Measurements from ENCODE around the gene WAPL. TPM values are rescaled to one million over a fixed set of nuclear protein-coding genes. Genes with fewer than 3 reads are reported as not detected.
"Not testable (repeated sequence)": the region's sequence is repeated elsewhere in the genome, so short reads cannot be mapped to it uniquely, and the experiment has no call there.

The WAPL gene
- total and polyA plus RNA-seq, 2 of the 13 experiments (the other 11 are each of a cell fraction or from before 2014, with no cell fraction given), result 13.2 to 43.5 TPM

DNA sequence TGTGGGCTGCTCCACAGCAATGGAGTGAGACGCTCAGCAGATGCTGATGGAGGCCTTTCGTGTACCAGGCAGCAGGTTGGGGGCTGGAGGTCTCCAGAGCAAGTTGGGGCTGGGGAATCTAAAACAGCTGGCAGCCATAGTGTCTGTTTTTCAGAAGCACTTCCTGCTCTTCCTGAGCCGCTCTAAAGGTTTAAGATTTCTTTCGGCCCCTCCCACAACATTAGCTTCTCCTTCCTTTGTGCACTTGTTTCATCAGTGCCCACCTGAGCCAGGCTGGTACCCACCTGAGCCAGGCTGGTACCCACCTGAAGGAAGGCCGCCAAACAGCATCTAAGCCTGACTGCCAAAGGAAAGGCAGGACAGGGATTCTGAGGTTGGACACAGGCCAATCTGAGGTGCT is 18.4 kb upstream of the WAPL start (continued):
- TF ChIP-seq POLR2G (IDR thresholded peaks at IDR 0.05; ENCODE audit: low read depth, low read length) (no peak), ZNF678 (CRISPR knock-in tag; IDR thresholded peaks at IDR 0.05) (no peak)

DNA sequence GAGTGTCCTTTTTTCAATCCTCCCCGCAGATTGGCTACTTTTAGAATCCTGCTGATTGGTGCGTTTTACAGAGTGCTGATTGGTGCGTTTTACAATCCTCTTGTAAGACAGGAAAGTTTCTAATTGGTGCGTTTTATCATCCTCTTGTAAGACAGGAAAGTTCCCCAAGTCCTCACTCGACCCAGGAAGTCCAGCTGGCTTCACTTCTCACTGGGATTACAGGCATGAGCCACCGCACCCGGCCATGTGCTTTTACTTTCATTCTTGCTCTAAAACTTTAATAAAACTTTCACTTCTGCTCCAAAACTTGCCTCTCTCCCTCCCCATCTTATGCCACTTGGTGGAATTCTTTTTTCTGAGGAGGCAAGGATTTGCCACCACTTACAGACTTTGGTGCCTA is 17.0 kb upstream of the WAPL start:
- Histone ChIP-seq H3K4me3 (replicated peaks in 1 of 3; ENCODE audit: insufficient read depth in 1 of 3, low read depth in 2 of 3, low read length in 3 of 3) (no peak overlapping the region; a peak in 1 of 6 replicates), H3K27me3 (ENCODE audit: control insufficient read depth in 1 of 2, insufficient read depth in 2 of 2, low read length in 2 of 2) (0 out of 5 replicates have a peak, but pooled peaks cover 0 to 1% of the 10 kb centered on the region in 2 experiments), H3K9ac (ENCODE audit: insufficient read depth, low read depth, low read length) (no peak overlapping the region), H3K9me3 (ENCODE audit: low read length) (no peaks in the 10 kb centered on the region), H2AFZ (ENCODE audit: low read length) (no peak overlapping the region), H3K4me1 (ENCODE audit: insufficient read depth, low read length) (peaks cover 32% of the 10 kb centered on the region), H4K20me1 (ENCODE audit: insufficient read depth, low read length) (no peaks in the 10 kb centered on the region), H3K36me3 (replicated peaks in 1 of 2; ENCODE audit: control insufficient read depth in 1 of 2, insufficient read depth in 2 of 2, low read length in 2 of 2) (no peaks in the 10 kb centered on the region), H3K79me2 (ENCODE audit: insufficient read depth, low read length) (no peaks in the 10 kb centered on the region), H3K27ac (ENCODE audit: extremely low read length, insufficient read depth, low read length) (no peak overlapping the region), H3K4me2 (ENCODE audit: low read depth, low read length) (peak overlapping the region; percentile 51)
- ATAC-seq (no peak), FAIRE-seq (no peak), DNase-seq (ENCODE audit: low spot score) (no peak)
- intact Hi-C loops (cut with micrococcal nuclease; ENCODE audit: unreplicated experiment), result no loop called here
- CTCF ChIA-PET (ENCODE audit: low intra/inter-chr PET ratio, low total read pairs), result no interaction called here
- 36% methylated on average over 7 of the region's 7 CpGs for WGBS (ENCODE audit: low lambda C conversion rate)
- POLR2A ChIA-PET, result no interaction called here
- BruUV-seq (replicated peaks), result no TSS peak
- in situ Hi-C loops (cut with HindIII; ENCODE audit: extremely low pct_ligation_motif_present, low pct_unique_long_range_greater_than_20kb), result no loop called here
- TF ChIP-seq MAFK (conservative IDR thresholded peaks at IDR 0.05 in 1 of 2, IDR thresholded peaks at IDR 0.05 in 1 of 2; ENCODE audit: low read length in 2 of 2) (peak in 1 of 2 experiments; percentile 51; a peak in 2 of 4 replicates), NFYC (CRISPR knock-in tag; IDR thresholded peaks at IDR 0.05) (peak; percentile 38), HNRNPK (IDR thresholded peaks at IDR 0.05; ENCODE audit: low read depth, low read length, poor library complexity, severe bottlenecking) (peak; percentile 25), ZNF256 (CRISPR knock-in tag; conservative IDR thresholded peaks at IDR 0.05) (no peak), MAFF (IDR thresholded peaks at IDR 0.05; ENCODE audit: low read depth, low read length) (peak; percentile 39; the same call in 1 of the 2 replicates), ZKSCAN1 (IDR thresholded peaks at IDR 0.05; ENCODE audit: low read length) (no peak)
- TF ChIP-seq, protein P1, sequence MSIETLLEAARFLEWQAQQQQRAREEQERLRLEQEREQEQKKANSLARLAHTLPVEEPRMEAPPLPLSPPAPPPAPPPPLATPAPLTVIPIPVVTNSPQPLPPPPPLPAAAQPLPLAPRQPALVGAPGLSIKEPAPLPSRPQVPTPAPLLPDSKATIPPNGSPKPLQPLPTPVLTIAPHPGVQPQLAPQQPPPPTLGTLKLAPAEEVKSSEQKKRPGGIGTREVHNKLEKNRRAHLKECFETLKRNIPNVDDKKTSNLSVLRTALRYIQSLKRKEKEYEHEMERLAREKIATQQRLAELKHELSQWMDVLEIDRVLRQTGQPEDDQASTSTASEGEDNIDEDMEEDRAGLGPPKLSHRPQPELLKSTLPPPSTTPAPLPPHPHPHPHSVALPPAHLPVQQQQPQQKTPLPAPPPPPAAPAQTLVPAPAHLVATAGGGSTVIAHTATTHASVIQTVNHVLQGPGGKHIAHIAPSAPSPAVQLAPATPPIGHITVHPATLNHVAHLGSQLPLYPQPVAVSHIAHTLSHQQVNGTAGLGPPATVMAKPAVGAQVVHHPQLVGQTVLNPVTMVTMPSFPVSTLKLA (IDR thresholded peaks at IDR 0.05), result peak; percentile 28; the same call in 1 of the 2 replicates
- TF ChIP-seq, protein P2, sequence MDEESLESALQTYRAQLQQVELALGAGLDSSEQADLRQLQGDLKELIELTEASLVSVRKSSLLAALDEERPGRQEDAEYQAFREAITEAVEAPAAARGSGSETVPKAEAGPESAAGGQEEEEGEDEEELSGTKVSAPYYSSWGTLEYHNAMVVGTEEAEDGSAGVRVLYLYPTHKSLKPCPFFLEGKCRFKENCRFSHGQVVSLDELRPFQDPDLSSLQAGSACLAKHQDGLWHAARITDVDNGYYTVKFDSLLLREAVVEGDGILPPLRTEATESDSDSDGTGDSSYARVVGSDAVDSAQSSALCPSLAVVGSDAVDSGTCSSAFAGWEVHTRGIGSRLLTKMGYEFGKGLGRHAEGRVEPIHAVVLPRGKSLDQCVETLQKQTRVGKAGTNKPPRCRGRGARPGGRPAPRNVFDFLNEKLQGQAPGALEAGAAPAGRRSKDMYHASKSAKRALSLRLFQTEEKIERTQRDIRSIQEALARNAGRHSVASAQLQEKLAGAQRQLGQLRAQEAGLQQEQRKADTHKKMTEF (CRISPR knock-in tag; IDR thresholded peaks at IDR 0.05), result no peak
- TF ChIP-seq, protein P3, sequence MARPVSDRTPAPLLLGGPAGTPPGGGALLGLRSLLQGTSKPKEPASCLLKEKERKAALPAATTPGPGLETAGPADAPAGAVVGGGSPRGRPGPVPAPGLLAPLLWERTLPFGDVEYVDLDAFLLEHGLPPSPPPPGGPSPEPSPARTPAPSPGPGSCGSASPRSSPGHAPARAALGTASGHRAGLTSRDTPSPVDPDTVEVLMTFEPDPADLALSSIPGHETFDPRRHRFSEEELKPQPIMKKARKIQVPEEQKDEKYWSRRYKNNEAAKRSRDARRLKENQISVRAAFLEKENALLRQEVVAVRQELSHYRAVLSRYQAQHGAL (CRISPR knock-in tag; IDR thresholded peaks at IDR 0.05; ENCODE audit: not compliant biosample characterization), result no peak

DNA sequence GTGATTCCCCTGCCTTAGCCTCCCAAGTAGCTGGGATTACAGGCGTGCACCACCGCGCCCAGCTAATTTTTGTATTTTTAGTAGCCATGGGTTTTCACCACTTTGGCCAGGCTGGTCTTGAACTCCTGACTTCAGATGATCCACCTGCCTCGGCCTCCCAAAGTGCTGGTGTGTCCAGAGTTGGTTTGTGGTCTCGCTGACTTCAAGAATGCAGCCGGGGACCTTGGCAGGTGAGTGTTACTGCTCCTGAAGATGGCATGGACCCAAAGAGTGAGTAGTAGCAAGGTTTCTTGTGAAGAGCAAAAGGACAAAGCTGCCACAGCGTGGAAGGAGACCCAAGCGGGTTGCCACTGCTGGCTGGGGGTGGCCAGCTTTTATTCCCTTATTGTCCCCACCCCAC is 16.4 kb upstream of the WAPL start:
- CTCF ChIA-PET (ENCODE audit: low intra/inter-chr PET ratio, low total read pairs); POLR2A ChIA-PET; H3K9ac ChIP-seq (ENCODE audit: insufficient read depth, low read depth, low read length); ATAC-seq; H3K4me3 ChIP-seq (replicated peaks in 1 of 3; ENCODE audit: insufficient read depth in 1 of 3, low read depth in 2 of 3, low read length in 3 of 3); intact Hi-C loops (cut with micrococcal nuclease; ENCODE audit: unreplicated experiment); H3K36me3 ChIP-seq (replicated peaks in 1 of 2; ENCODE audit: control insufficient read depth in 1 of 2, insufficient read depth in 2 of 2, low read length in 2 of 2); H3K79me2 ChIP-seq (ENCODE audit: insufficient read depth, low read length); FAIRE-seq; H3K4me2 ChIP-seq (ENCODE audit: low read depth, low read length); DNase-seq (ENCODE audit: low spot score); H3K27me3 ChIP-seq (ENCODE audit: control insufficient read depth in 1 of 2, insufficient read depth in 2 of 2, low read length in 2 of 2); H3K9me3 ChIP-seq (ENCODE audit: low read length); H4K20me1 ChIP-seq (ENCODE audit: insufficient read depth, low read length); H3K27ac ChIP-seq (ENCODE audit: extremely low read length, insufficient read depth, low read length); H2AFZ ChIP-seq (ENCODE audit: low read length); BruUV-seq (replicated peaks); in situ Hi-C loops (cut with HindIII; ENCODE audit: extremely low pct_ligation_motif_present, low pct_unique_long_range_greater_than_20kb): not testable (repeated sequence)
- WGBS (ENCODE audit: low lambda C conversion rate), result 95% methylated on average over 7 of the region's 8 CpGs
- H3K4me1 ChIP-seq (ENCODE audit: insufficient read depth, low read length), result peaks cover 32% of the 10 kb centered on the region
